Measurements from ENCODE around the gene ZP1.

DNA sequence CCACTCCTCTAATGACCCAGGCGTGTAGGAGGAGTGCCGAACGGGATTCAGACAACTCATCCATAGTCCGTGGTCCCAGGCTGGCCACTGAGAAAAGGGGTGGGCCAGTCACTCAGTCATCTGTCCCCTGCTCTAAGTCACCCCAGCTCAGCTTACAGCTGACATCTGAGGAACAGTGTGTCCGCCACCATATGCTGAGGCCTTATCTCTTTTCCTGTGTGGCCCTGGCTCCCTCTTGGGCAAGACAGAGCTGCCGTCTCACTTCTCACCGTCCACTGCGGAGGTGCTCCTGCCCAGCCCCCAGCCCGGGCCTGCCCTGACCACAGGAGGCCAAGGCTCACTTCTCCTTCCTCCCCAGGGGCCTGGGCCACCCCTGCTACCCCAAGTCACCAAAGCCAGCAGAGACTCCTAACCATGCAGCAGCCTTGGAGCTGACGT, 18.6 kb upstream of the ZP1 start:
- TF ChIP-seq, protein P1, sequence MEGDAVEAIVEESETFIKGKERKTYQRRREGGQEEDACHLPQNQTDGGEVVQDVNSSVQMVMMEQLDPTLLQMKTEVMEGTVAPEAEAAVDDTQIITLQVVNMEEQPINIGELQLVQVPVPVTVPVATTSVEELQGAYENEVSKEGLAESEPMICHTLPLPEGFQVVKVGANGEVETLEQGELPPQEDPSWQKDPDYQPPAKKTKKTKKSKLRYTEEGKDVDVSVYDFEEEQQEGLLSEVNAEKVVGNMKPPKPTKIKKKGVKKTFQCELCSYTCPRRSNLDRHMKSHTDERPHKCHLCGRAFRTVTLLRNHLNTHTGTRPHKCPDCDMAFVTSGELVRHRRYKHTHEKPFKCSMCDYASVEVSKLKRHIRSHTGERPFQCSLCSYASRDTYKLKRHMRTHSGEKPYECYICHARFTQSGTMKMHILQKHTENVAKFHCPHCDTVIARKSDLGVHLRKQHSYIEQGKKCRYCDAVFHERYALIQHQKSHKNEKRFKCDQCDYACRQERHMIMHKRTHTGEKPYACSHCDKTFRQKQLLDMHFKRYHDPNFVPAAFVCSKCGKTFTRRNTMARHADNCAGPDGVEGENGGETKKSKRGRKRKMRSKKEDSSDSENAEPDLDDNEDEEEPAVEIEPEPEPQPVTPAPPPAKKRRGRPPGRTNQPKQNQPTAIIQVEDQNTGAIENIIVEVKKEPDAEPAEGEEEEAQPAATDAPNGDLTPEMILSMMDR (tag by site-specific recombination; IDR thresholded peaks at IDR 0.05), result no peak
- TF ChIP-seq ZNF138 (tag by site-specific recombination; IDR thresholded peaks at IDR 0.05; ENCODE audit: borderline replicate concordance), result no peak
- TF ChIP-seq YY2 (tag by site-specific recombination; IDR thresholded peaks at IDR 0.05), result no peak
- no peak for TF ChIP-seq ZNF530 (tag by site-specific recombination; IDR thresholded peaks at IDR 0.05; ENCODE audit: low read depth)
- TF ChIP-seq, protein P2, sequence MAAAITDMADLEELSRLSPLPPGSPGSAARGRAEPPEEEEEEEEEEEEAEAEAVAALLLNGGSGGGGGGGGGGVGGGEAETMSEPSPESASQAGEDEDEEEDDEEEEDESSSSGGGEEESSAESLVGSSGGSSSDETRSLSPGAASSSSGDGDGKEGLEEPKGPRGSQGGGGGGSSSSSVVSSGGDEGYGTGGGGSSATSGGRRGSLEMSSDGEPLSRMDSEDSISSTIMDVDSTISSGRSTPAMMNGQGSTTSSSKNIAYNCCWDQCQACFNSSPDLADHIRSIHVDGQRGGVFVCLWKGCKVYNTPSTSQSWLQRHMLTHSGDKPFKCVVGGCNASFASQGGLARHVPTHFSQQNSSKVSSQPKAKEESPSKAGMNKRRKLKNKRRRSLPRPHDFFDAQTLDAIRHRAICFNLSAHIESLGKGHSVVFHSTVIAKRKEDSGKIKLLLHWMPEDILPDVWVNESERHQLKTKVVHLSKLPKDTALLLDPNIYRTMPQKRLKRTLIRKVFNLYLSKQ (tag by site-specific recombination; IDR thresholded peaks at IDR 0.05; ENCODE audit: borderline replicate concordance), result no peak
- TF ChIP-seq ZNF48 (tag by site-specific recombination; IDR thresholded peaks at IDR 0.05), result no peak
- TF ChIP-seq ZFHX2 (tag by site-specific recombination; conservative IDR thresholded peaks at IDR 0.05), result no peak

Data from HEK293 (cell line).